ENCODE results near the gene DHX30. TPM values are rescaled to one million over a fixed set of nuclear protein-coding genes. Genes with fewer than 3 reads are reported as not detected.

Gene DHX30
- total RNA-seq, 1 experiment from 2014 or later, result 65.1 TPM

- POLR2A ChIA-PET, result no interaction called here
- H3K9me3 ChIP-seq (ENCODE audit: control insufficient read depth, insufficient read depth, low read depth, low read length), result no peaks in the 10 kb centered on the region
- BruUV-seq (replicated peaks), result no TSS peak
- H3K4me3 ChIP-seq (ENCODE audit: low read depth in 2 of 2, low read length in 2 of 2), result no peak overlapping the region
- CTCF ChIA-PET, result no interaction called here
- H3K27me3 ChIP-seq (ENCODE audit: control insufficient read depth, insufficient read depth, low read length), result no peaks in the 10 kb centered on the region
- no peak for DNase-seq (ENCODE audit: low read depth, low spot score)
- intact Hi-C loops (cut with micrococcal nuclease; ENCODE audit: unreplicated experiment) (no loop called here), in situ Hi-C loops (cut with HindIII; ENCODE audit: low pct_unique_long_range_greater_than_20kb, low sequenced_read_pairs) (no loop called here)
- ATAC-seq, result no peak
- H3K4me1 ChIP-seq (ENCODE audit: control insufficient read depth, insufficient read depth, low read length), result no peaks in the 10 kb centered on the region
- H3K27ac ChIP-seq (ENCODE audit: low read length), result no peak overlapping the region
- peaks cover 2% of the 10 kb centered on the region; the same call in 1 of the 2 replicates for H3K36me3 ChIP-seq (ENCODE audit: control insufficient read depth, insufficient read depth, low read length)
- TF ChIP-seq SIN3A (IDR thresholded peaks at IDR 0.05; ENCODE audit: borderline replicate concordance, insufficient read depth, low read depth, low read length) (no peak), REST (IDR thresholded peaks at IDR 0.05; ENCODE audit: insufficient read depth in 1 of 2, low read depth in 2 of 2, low read length in 1 of 2) (no peak), POLR2AphosphoS5 (IDR thresholded peaks at IDR 0.05; ENCODE audit: low read depth, low read length) (no peak), TCF7L2 (IDR thresholded peaks at IDR 0.05; ENCODE audit: low read depth, low read length) (no peak)
- TF ChIP-seq, protein P1, sequence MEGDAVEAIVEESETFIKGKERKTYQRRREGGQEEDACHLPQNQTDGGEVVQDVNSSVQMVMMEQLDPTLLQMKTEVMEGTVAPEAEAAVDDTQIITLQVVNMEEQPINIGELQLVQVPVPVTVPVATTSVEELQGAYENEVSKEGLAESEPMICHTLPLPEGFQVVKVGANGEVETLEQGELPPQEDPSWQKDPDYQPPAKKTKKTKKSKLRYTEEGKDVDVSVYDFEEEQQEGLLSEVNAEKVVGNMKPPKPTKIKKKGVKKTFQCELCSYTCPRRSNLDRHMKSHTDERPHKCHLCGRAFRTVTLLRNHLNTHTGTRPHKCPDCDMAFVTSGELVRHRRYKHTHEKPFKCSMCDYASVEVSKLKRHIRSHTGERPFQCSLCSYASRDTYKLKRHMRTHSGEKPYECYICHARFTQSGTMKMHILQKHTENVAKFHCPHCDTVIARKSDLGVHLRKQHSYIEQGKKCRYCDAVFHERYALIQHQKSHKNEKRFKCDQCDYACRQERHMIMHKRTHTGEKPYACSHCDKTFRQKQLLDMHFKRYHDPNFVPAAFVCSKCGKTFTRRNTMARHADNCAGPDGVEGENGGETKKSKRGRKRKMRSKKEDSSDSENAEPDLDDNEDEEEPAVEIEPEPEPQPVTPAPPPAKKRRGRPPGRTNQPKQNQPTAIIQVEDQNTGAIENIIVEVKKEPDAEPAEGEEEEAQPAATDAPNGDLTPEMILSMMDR (IDR thresholded peaks at IDR 0.05), result no peak
Measured at GRCh38 chr3:47847260-47847659, 44.3 kb downstream of the DHX30 start.

- Histone ChIP-seq H3K4me3 (ENCODE audit: low read depth in 2 of 2, low read length in 2 of 2) (no peak overlapping the region), H3K4me1 (ENCODE audit: control insufficient read depth, insufficient read depth, low read length) (no peaks in the 10 kb centered on the region), H3K27me3 (ENCODE audit: control insufficient read depth, insufficient read depth, low read length) (no peaks in the 10 kb centered on the region), H3K9me3 (ENCODE audit: control insufficient read depth, insufficient read depth, low read depth, low read length) (no peaks in the 10 kb centered on the region), H3K36me3 (ENCODE audit: control insufficient read depth, insufficient read depth, low read length) (peaks cover 2% of the 10 kb centered on the region; the same call in 1 of the 2 replicates), H3K27ac (ENCODE audit: low read length) (no peak overlapping the region)
- no peak; the same call in 1 of the 2 replicates for TF ChIP-seq POLR2AphosphoS5 (IDR thresholded peaks at IDR 0.05; ENCODE audit: low read depth, low read length)
- TF ChIP-seq REST (IDR thresholded peaks at IDR 0.05; ENCODE audit: insufficient read depth in 1 of 2, low read depth in 2 of 2, low read length in 1 of 2), result no peak
- no peak for TF ChIP-seq TCF7L2 (IDR thresholded peaks at IDR 0.05; ENCODE audit: low read depth, low read length)
- TF ChIP-seq, protein P1 (IDR thresholded peaks at IDR 0.05), result no peak
- no peak for TF ChIP-seq SIN3A (IDR thresholded peaks at IDR 0.05; ENCODE audit: borderline replicate concordance, insufficient read depth, low read depth, low read length)
- ChIA-PET POLR2A (no interaction called here), CTCF (no interaction called here)
- intact Hi-C loops (cut with micrococcal nuclease; ENCODE audit: unreplicated experiment), result no loop called here
- in situ Hi-C loops (cut with HindIII; ENCODE audit: low pct_unique_long_range_greater_than_20kb, low sequenced_read_pairs), result no loop called here
- DNase-seq (ENCODE audit: low read depth, low spot score) (no peak), ATAC-seq (no peak)
- BruUV-seq (replicated peaks), result TSS peak; percentile 19
Measured at GRCh38 chr3:47847801-47848518, 45.0 kb downstream of the DHX30 start.
